ENCODE data around the gene FAM187B.

- no peak for TF ChIP-seq POLR2A (IDR thresholded peaks at IDR 0.05; ENCODE audit: low read length)
- TF ChIP-seq GATA1 (IDR thresholded peaks at IDR 0.05; ENCODE audit: low read depth, low read length) = no peak
Observed at GRCh38 chr19:35229601-35230000, 1.1 kb upstream of the FAM187B start.

Measured in erythroblast (primary cell).